GM21825 (cell line): Measurements from ENCODE around the gene IL9.
"Not testable (repeated sequence)": the region's sequence is repeated elsewhere in the genome, so short reads cannot be mapped to it uniquely, and the experiment has no call there.

Experiments used
- ATAC-seq: cut with Tn5 transposase; IDR thresholded peaks from one replicate; pipeline ENCODE4 v1.9.1; 2021; ENCODE audit warnings: mild to moderate bottlenecking, moderate library complexity; ENCODE audit not compliant: unreplicated experiment

The IL9 gene

GRCh38 chr5:135869935-135870334 lies 25.7 kb downstream of the IL9 start:
- ATAC-seq: no peak

- ATAC-seq: no peak
Observed at GRCh38 chr5:135869276-135869675, 26.4 kb downstream of the IL9 start.

- ATAC-seq: no peak
Observed at GRCh38 chr5:135868681-135869080, 27.0 kb downstream of the IL9 start.

GRCh38 chr5:135867599-135867998 lies 28.0 kb downstream of the IL9 start:
- no peak for ATAC-seq

GRCh38 chr5:135866016-135866415 lies 29.6 kb downstream of the IL9 start:
- ATAC-seq: no peak

GRCh38 chr5:135864503-135865435 lies 30.9 kb downstream of the IL9 start:
- no peak for ATAC-seq

GRCh38 chr5:135862744-135863143 lies 32.9 kb downstream of the IL9 start:
- ATAC-seq: no peak

- no peak for ATAC-seq
Observed at GRCh38 chr5:135862086-135862485, 33.6 kb downstream of the IL9 start.

- ATAC-seq: no peak
Observed at GRCh38 chr5:135861641-135862040, 34.0 kb downstream of the IL9 start.

GRCh38 chr5:135859641-135860040 lies 36.0 kb downstream of the IL9 start:
- ATAC-seq: no peak

- not testable (repeated sequence) for ATAC-seq
Observed at GRCh38 chr5:135859186-135859585, 36.5 kb downstream of the IL9 start.

GRCh38 chr5:135857630-135858311 lies 37.9 kb downstream of the IL9 start:
- no peak for ATAC-seq

GRCh38 chr5:135851915-135852845 lies 43.5 kb downstream of the IL9 start:
- ATAC-seq: no peak

- no peak for ATAC-seq
Observed at GRCh38 chr5:135851186-135851914, 44.3 kb downstream of the IL9 start.

- ATAC-seq: no peak
Observed at GRCh38 chr5:135850671-135851070, 45.0 kb downstream of the IL9 start.

- no peak for ATAC-seq
Observed at GRCh38 chr5:135850231-135850630, 45.4 kb downstream of the IL9 start.

GRCh38 chr5:135847976-135848375 lies 47.7 kb downstream of the IL9 start:
- no peak for ATAC-seq

GRCh38 chr5:135846311-135846710 lies 49.3 kb downstream of the IL9 start:
- no peak for ATAC-seq

GRCh38 chr5:135843571-135844337 lies 51.9 kb downstream of the IL9 start:
- no peak for ATAC-seq

- no peak for ATAC-seq
Observed at GRCh38 chr5:135842737-135843136, 52.9 kb downstream of the IL9 start.
